GM12878 (cell line): Measurements from ENCODE around the gene FAM120A. TPM values are rescaled to one million over a fixed set of nuclear protein-coding genes. Genes with fewer than 3 reads are reported as not detected.

Source experiments
- ATAC-seq: fragments of 200-7000 bp; cut with Tn5 transposase; 3 replicates; pipeline ENCODE4 v1.9.1; 2020; ENCODE audit warnings: mild to moderate bottlenecking, moderate library complexity
- BruUV-seq: library from RNA; stranded (reverse); fragments of 400-500 nt; replicated peaks from 2 replicates; lab custom pipeline; 2021; lab: Mats Ljungman, UMichigan
- CTCF ChIA-PET: fragments of 300-600 bp; sonication (Branson Sonifier 250); formaldehyde crosslinking; extraction: SDS; loops from one replicate; lab custom pipeline; 2021; ENCODE audit warnings: inconsistent platforms; lab: Yijun Ruan, JAX
- POLR2A ChIA-PET: fragments of 350-600 bp; formaldehyde crosslinking; extraction: SDS; loops from one replicate; lab custom pipeline; 2021; ENCODE audit warnings: inconsistent platforms; lab: Charles Lee
- RAD21 ChIA-PET: fragments of 300-600 bp; sonication (Branson Sonifier 250); formaldehyde crosslinking; loops from one replicate; lab custom pipeline; 2023; ENCODE audit warnings: antibody characterized with exemption; ENCODE audit not compliant: unreplicated experiment; lab: Charles Lee
- SMC1A ChIA-PET: fragments of 300-600 bp; sonication (Branson Sonifier 250); formaldehyde crosslinking; loops from one replicate; lab custom pipeline; 2023; ENCODE audit not compliant: unreplicated experiment, uncharacterized antibody; lab: Charles Lee
- DNase-seq: peaks from one replicate; pipeline ENCODE4 v3.0.0-alpha.2; 2011; ENCODE audit warnings: low read depth, low spot score
- FAIRE-seq: peaks from 3 replicates; lab custom pipeline; 2011; peaks lifted over from hg19 to GRCh38; lab: Jason Lieb, UNC
- H2AFZ ChIP-seq: 2 replicates; pipeline ENCODE4 v1.6.0; 2011; ENCODE audit warnings: low read depth, low read length, control low read depth; ENCODE audit not compliant: control insufficient read depth
- H3K27ac ChIP-seq: 2 replicates; pipeline ENCODE4 v1.5.1; 2011; ENCODE audit warnings: control low read depth; ENCODE audit not compliant: control insufficient read depth, insufficient read depth
- H3K27me3 ChIP-seq, 2 experiments: replicated peaks in 1 of 2; 2 replicates each; pipeline versions ENCODE4 v1.6.0 to v1.6.1; 2011; ENCODE audit warnings: low read length in 1 of 2; ENCODE audit not compliant: control insufficient read depth in 2 of 2, insufficient read depth in 2 of 2
- H3K36me3 ChIP-seq, 2 experiments: 2 replicates each; pipeline ENCODE4 v1.5.1; 2011; ENCODE audit warnings: low read length in 1 of 2; ENCODE audit not compliant: control insufficient read depth in 2 of 2, insufficient read depth in 2 of 2
- H3K4me1 ChIP-seq: 2 replicates; pipeline ENCODE4 v1.6.1; 2011; ENCODE audit warnings: mild to moderate bottlenecking, low read length, moderate library complexity, mixed read lengths; ENCODE audit not compliant: control insufficient read depth, insufficient read depth
- H3K4me2 ChIP-seq: 2 replicates; pipeline ENCODE4 v1.6.0; 2011; ENCODE audit warnings: control low read depth; ENCODE audit not compliant: control insufficient read depth, insufficient read depth
- H3K4me3 ChIP-seq: fragments of 200-600 bp; sonication (generic); 2 replicates; pipeline ENCODE4 v1.5.1; 2016
- H3K79me2 ChIP-seq: 2 replicates; pipeline ENCODE4 v1.6.0; 2011; ENCODE audit warnings: low read length; ENCODE audit not compliant: control insufficient read depth, insufficient read depth
- H3K9ac ChIP-seq: 2 replicates; pipeline ENCODE4 v1.8.0; 2011; ENCODE audit warnings: low read length, control low read depth, mixed read lengths; ENCODE audit not compliant: control insufficient read depth, insufficient read depth
- H3K9me3 ChIP-seq: replicated peaks from 3 replicates; pipeline ENCODE4 v1.5.1; 2011; ENCODE audit warnings: mild to moderate bottlenecking, low read length; ENCODE audit not compliant: control insufficient read depth, insufficient read depth
- H4K20me1 ChIP-seq: 2 replicates; pipeline ENCODE4 v1.6.0; 2011; ENCODE audit not compliant: control insufficient read depth, insufficient read depth
- BCL11A ChIP-seq: IDR thresholded peaks from 2 replicates; pipeline ENCODE4 v1.6.1; 2011; ENCODE audit warnings: low read depth, low read length
- BCLAF1 ChIP-seq: fragments of 450-650 bp; IDR thresholded peaks from 2 replicates; pipeline ENCODE4 v1.6.1; 2017; ENCODE audit warnings: antibody characterized with exemption, mild to moderate bottlenecking, moderate library complexity
- IKZF2 ChIP-seq, 2 experiments: fragments of 450-650 bp; IDR thresholded peaks; 2 replicates each; pipeline ENCODE4 v1.6.1; 2017; ENCODE audit warnings: mild to moderate bottlenecking in 2 of 2, moderate library complexity in 2 of 2
- IRF3 ChIP-seq: fragments of 450-650 bp; IDR thresholded peaks from 2 replicates; pipeline ENCODE4 v1.6.1; 2014; ENCODE audit warnings: mild to moderate bottlenecking
- IRF4 ChIP-seq: IDR thresholded peaks from 2 replicates; pipeline ENCODE4 v1.6.1; 2011; ENCODE audit warnings: low read depth, low read length
- NFXL1 ChIP-seq: fragments of 450-650 bp; IDR thresholded peaks from 2 replicates; pipeline ENCODE4 v1.6.1; 2017; ENCODE audit warnings: antibody characterized with exemption, mild to moderate bottlenecking, borderline replicate concordance
- RB1 ChIP-seq: fragments of 450-650 bp; formaldehyde crosslinking; IDR thresholded peaks from 2 replicates; pipeline ENCODE4 v1.6.1; 2017; ENCODE audit warnings: mild to moderate bottlenecking, borderline replicate concordance
- YBX1 ChIP-seq: fragments of 450-650 bp; IDR thresholded peaks from 2 replicates; pipeline ENCODE4 v1.6.1; 2016; ENCODE audit warnings: antibody characterized with exemption
- ZBTB33 ChIP-seq: fragments of 450-650 bp; IDR thresholded peaks from 2 replicates; pipeline ENCODE4 v1.6.1; 2017; ENCODE audit warnings: mild to moderate bottlenecking
- WGBS: methylation state at CpG from one replicate; pipeline ENCODE4 v1.1.6; 2016; ENCODE audit warnings: low lambda C conversion rate; ENCODE audit not compliant: insufficient replicate concordance, insufficient coverage; ENCODE audit errors: missing lambda C conversion rate; 5-methylcytosine and 5-hydroxymethylcytosine counted together
- in situ Hi-C: fragments of 300-500 bp; cut with MboI; formaldehyde crosslinking; loops from 9 replicates; pipeline ENCODE4 v1.14.3; 2018; ENCODE audit warnings: mixed read lengths
- intact Hi-C: fragments of 100-400 bp; cut with micrococcal nuclease; formaldehyde crosslinking; loops from one replicate; pipeline ENCODE4 v1.14.2; 2022; ENCODE audit not compliant: unreplicated experiment
- polyA plus RNA-seq, 11 experiments: library from polyadenylated mRNA; depleted of rRNA in 4 of 11; unstranded in 6 of 11; stranded (reverse) in 5 of 11; fragments of >200 nt; fragmentation: Nextera tagmentation in 4 of 11; fragmentation: Illumina TruSeq in 1 of 11; extraction: Ambion mirVana in 4 of 11; extraction: Trizol in 1 of 11; gene quantifications; 1 replicate in 1 of 11; 2 replicates in 10 of 11; pipeline versions ENCODE4 v1.2.1 to v1.2.3, GENCODE V29; 2011 to 2016; ENCODE audit warnings: inconsistent platforms in 2 of 11, missing spikeins in 2 of 11, low read depth in 1 of 11
- total RNA-seq, 4 experiments: library from RNA; depleted of rRNA in 3 of 4; stranded (reverse); fragments of >200 nt in 3 of 4; fragmentation: Illumina TruSeq in 1 of 4; extraction: Trizol in 1 of 4; gene quantifications; 2 replicates each; pipeline versions ENCODE4 v1.2.1 to v1.2.3, GENCODE V29; 2013 to 2021

Gene FAM120A
- total and polyA plus RNA-seq, 10 of the 15 experiments (the other 5 are each of a cell fraction or from before 2014, with no cell fraction given), result 13.1 to 89.6 (median 52.5) TPM

GRCh38 chr9:93463638-93464248, 12.3 kb downstream of the FAM120A start:
- no TSS peak for BruUV-seq
- no peaks in the 10 kb centered on the region; the same call in 2 of the 3 replicates for H3K9me3 ChIP-seq
- H3K4me2 ChIP-seq, result peak overlapping the region; percentile 49
- ChIA-PET CTCF (interaction anchor here (0.6 to 2.8 kb wide), 5 partner anchors 8 to 721 kb away, joined by 3 to 17 read pairs (median 4); partner anchors contain the start of gene FAM120AOS), RAD21 (interaction anchor here (0.8 to 2.6 kb wide), 6 partner anchors 10 to 103 kb away, joined by 3 to 17 read pairs (median 4); partner anchors contain the start of gene FAM120AOS), SMC1A (interaction anchor here (0.7 to 4.0 kb wide), 6 partner anchors 10 to 102 kb away, joined by 3 to 34 read pairs (median 9); partner anchors contain the start of gene FAM120AOS), POLR2A (interaction anchor here (0.5 to 5.2 kb wide), 3 partner anchors 11 to 676 kb away, joined by 3 to 64 read pairs (median 4); partner anchors contain the start of genes FAM120A and FAM120AOS)
- in situ Hi-C loops, result no loop called here
- H3K36me3 ChIP-seq, result peaks cover 0 to 11% of the 10 kb centered on the region in 2 experiments; a peak in 1 of 4 replicates
- H3K27me3 ChIP-seq, result no peaks in the 10 kb centered on the region
- FAIRE-seq, result no peak
- H3K9ac ChIP-seq, result no peak overlapping the region; the same call in 1 of the 2 replicates
- peaks cover 98% of the 10 kb centered on the region for H3K79me2 ChIP-seq
- H3K4me1 ChIP-seq, result peaks cover 27% of the 10 kb centered on the region
- H3K4me3 ChIP-seq, result no peak overlapping the region
- no peak overlapping the region for H2AFZ ChIP-seq
- H3K27ac ChIP-seq, result peak overlapping the region; percentile 60
- no peak for DNase-seq
- TF ChIP-seq RB1 (no peak), ZBTB33 (no peak), IKZF2 (IDR thresholded peaks at IDR 0.05) (no peak), YBX1 (no peak), IRF4 (no peak), BCL11A (no peak), BCLAF1 (no peak), NFXL1 (no peak), IRF3 (no peak)
- ATAC-seq, result peak; percentile 37
- H4K20me1 ChIP-seq, result no peaks in the 10 kb centered on the region
- intact Hi-C loops, result no loop called here
- 49% methylated on average over 4 of the region's 4 CpGs for WGBS
